K562 (cell line): ENCODE results near the gene ZNF609.

Experiments used
- CEBPB ChIP-seq: fragments of 450-650 bp; IDR thresholded peaks from 2 replicates; pipeline ENCODE4 v1.6.1; 2016; ENCODE audit warnings: missing genetic modification characterization, missing compliant biosample characterization
- CHD2 ChIP-seq: IDR thresholded peaks from 2 replicates; pipeline ENCODE4 v1.6.1; 2011; ENCODE audit warnings: low read depth, low read length
- CTCF ChIP-seq, 3 experiments: IDR thresholded peaks in 2 of 3; conservative IDR thresholded peaks in 1 of 3; 2 replicates each; pipeline ENCODE4 v1.5.1; 2011 to 2012; ENCODE audit warnings: low read length in 3 of 3, mild to moderate bottlenecking in 3 of 3, control low read depth in 2 of 3, improper control_type of control experiment in 1 of 3, inconsistent platforms in 1 of 3, low read depth in 1 of 3, mixed read lengths in 1 of 3, moderate library complexity in 1 of 3; ENCODE audit not compliant: insufficient read depth in 2 of 3
- ELF4 ChIP-seq: fragments of 450-650 bp; formaldehyde crosslinking; IDR thresholded peaks from 2 replicates; pipeline ENCODE4 v1.4.0; 2022; ENCODE audit warnings: missing genetic modification characterization
- ETV1 ChIP-seq: fragments of 450-650 bp; conservative IDR thresholded peaks from 2 replicates; pipeline ENCODE4 v1.6.1; 2016; ENCODE audit warnings: missing genetic modification characterization, control low read depth, low read depth, missing compliant biosample characterization
- ETV5 ChIP-seq: sonication (generic); formaldehyde crosslinking; IDR thresholded peaks from 2 replicates; pipeline ENCODE4 v1.4.0; 2020; ENCODE audit warnings: low read depth, mild to moderate bottlenecking, missing genetic modification reagents
- GTF2F1 ChIP-seq: IDR thresholded peaks from 2 replicates; pipeline ENCODE4 v1.6.1; 2011; ENCODE audit warnings: low read depth, low read length, improper control_type of control experiment
- L3MBTL2 ChIP-seq: fragments of 450-650 bp; IDR thresholded peaks from 2 replicates; pipeline ENCODE4 v1.6.1; 2016; ENCODE audit warnings: mild to moderate bottlenecking, moderate library complexity
- MAX ChIP-seq: sonication (generic); formaldehyde crosslinking; IDR thresholded peaks from 2 replicates; pipeline ENCODE4 v1.9.0; 2022; ENCODE audit warnings: mild to moderate bottlenecking, missing genetic modification reagents
- NFYB ChIP-seq: IDR thresholded peaks from 2 replicates; pipeline ENCODE4 v1.6.1; 2011; ENCODE audit warnings: mild to moderate bottlenecking, moderate library complexity; ENCODE audit not compliant: insufficient read length; ENCODE audit errors: extremely low read depth
- TFAP4 ChIP-seq: sonication (generic); formaldehyde crosslinking; IDR thresholded peaks from 2 replicates; pipeline ENCODE4 v1.8.0; 2022; ENCODE audit warnings: missing genetic modification reagents, mild to moderate bottlenecking, moderate library complexity, borderline replicate concordance
- ZNF133 ChIP-seq: fragments of 250-450 bp; sonication (Bioruptor Pico); IDR thresholded peaks from 2 replicates; pipeline ENCODE4 v1.4.0; 2020; ENCODE audit warnings: mild to moderate bottlenecking
- ZNF263 ChIP-seq: sonication (generic); formaldehyde crosslinking; IDR thresholded peaks from 2 replicates; pipeline ENCODE4 v1.8.0; 2022; ENCODE audit warnings: mild to moderate bottlenecking, missing genetic modification reagents, borderline replicate concordance

- TF ChIP-seq GTF2F1 (no peak), L3MBTL2 (no peak), ETV1 (tag) (no peak), CEBPB (tag) (no peak), CHD2 (no peak), ZNF263 (no peak), ELF4 (CRISPR knock-in tag) (no peak), TFAP4 (CRISPR knock-in tag) (no peak), ZNF133 (CRISPR knock-in tag) (no peak), NFYB (no peak), ETV5 (CRISPR knock-in tag) (no peak), CTCF (IDR thresholded peaks at IDR 0.05 in 2 of 3, conservative IDR thresholded peaks at IDR 0.05 in 1 of 3; ENCODE audit: insufficient read depth in 2 of 3, low read depth in 1 of 3, low read length in 3 of 3) (no peak), MAX (no peak)
Observed at GRCh38 chr15:64443016-64443415, 17.4 kb upstream of the ZNF609 start.
